ENCODE data around the gene SIM1.

The SIM1 gene

GRCh38 chr6:100470422-100471120, 5.8 kb upstream of the SIM1 start:
- DNase-seq = no peak

GRCh38 chr6:100469101-100469859, 4.6 kb upstream of the SIM1 start:
- no peak for DNase-seq

GRCh38 chr6:100468016-100468622, 3.4 kb upstream of the SIM1 start:
- no peak for DNase-seq

GRCh38 chr6:100467129-100468015, 2.7 kb upstream of the SIM1 start:
- no peak for DNase-seq

GRCh38 chr6:100466410-100467128, 1.8 kb upstream of the SIM1 start:
- no peak for DNase-seq

GRCh38 chr6:100465701-100466409, 1.1 kb upstream of the SIM1 start:
- DNase-seq = no peak

- DNase-seq = no peak
Measured at GRCh38 chr6:100464162-100464851, 414 bp downstream of the SIM1 start.

GRCh38 chr6:100463630-100464161, 1.0 kb downstream of the SIM1 start:
- DNase-seq = no peak

GRCh38 chr6:100462706-100463629, 1.8 kb downstream of the SIM1 start:
- no peak for DNase-seq

GRCh38 chr6:100461917-100462705, 2.6 kb downstream of the SIM1 start:
- no peak for DNase-seq

- no peak for DNase-seq
Measured at GRCh38 chr6:100461278-100461916, 3.3 kb downstream of the SIM1 start.

GRCh38 chr6:100460650-100461204, 4.0 kb downstream of the SIM1 start:
- no peak for DNase-seq

GRCh38 chr6:100459592-100460184, 5.0 kb downstream of the SIM1 start:
- DNase-seq = no peak

GRCh38 chr6:100458841-100459591, 5.7 kb downstream of the SIM1 start:
- no peak for DNase-seq

- no peak for DNase-seq
Measured at GRCh38 chr6:100457311-100457990, 7.3 kb downstream of the SIM1 start.

- no peak for DNase-seq
Measured at GRCh38 chr6:100456908-100457235, 7.8 kb downstream of the SIM1 start.
